NCI-H2196 treated with DMSO at 0.1 percent for 48 hours (cell line): ENCODE results near the gene EEF2KMT.

Experiments
- DNase-seq: peaks from one replicate; lab custom pipeline; 2025; ENCODE audit not compliant: unreplicated experiment; lab: John Stamatoyannopoulos, UW

EEF2KMT gene

DNA sequence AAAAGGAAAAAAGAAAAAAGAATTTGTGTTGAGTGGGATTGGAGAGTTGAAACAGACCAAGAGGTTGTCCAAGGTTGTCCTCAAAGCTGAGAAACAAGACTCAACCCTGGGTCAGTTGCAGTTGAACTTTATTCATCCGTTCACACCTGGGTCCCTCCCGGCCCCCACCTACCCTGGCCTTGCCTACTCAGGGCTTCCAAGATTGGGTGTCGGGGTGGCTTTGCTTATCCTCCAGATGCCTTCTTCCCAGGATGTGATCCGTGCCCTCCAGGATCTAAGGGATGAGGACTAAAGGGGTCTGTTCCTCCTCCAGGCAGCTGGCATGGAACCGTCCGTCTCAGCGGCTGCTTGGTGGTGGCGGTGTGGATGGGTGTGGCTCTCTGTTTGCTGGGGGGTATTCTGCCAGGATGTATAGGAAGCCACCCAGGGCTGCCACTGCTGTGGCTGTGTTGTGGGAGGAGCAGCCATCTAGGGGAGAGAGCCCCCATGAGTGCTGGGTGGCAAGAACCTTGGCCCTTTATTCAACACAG is 53.5 kb downstream of the EEF2KMT start:
- DNase-seq: no peak

DNA sequence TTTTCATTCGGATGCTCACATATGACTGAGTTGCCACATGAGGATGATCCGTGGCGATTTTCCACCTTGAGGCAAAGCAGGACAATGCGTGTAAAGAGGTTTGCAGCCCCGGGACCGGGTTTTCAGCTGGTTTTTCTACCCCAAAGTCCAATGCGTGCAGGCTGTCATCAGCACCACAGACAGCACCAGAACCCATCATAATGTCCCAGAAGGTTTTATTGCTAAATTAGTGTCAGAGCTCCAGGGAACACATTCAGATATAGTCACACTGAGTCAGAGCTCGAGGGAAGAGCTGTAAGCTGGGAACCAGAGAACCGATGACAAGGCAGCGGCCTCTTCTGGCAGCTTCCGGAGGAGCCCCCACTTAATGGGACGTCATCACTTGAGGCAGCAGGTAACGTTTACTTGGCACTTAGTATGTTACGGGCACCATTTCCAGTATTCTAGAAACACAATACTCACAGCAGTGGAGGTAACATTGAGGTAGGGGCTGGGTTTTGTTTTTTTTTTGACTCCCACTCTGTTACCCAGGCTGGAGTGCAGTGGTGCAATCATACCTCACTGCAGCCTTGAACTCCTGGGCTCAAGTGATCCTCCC is 54.9 kb downstream of the EEF2KMT start:
- no peak for DNase-seq

DNA sequence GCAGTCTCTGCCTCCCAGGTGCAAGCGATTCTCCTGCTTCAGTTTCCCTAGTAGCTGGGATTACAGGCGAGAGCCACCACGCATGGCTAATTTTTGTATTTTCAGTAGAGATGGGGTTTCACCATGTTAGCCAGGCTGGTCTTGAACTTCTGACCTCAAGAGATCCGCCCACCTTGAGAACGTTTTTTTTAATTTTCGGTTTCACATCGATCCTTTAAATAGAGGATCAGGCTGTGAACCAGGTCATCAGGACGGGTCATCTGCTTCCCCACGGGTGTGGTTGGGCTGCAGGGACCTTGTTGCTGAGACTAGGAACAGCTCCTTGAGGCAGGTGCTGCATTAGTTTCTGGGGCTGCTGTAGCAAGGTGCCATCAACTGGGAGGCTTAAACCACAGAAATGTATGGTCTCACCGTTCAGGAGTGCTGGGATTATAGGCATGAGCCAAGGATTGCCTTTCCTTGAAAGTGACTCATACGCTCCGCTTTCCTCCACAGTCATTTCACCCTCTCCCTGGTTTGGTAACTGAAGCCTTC is 55.9 kb downstream of the EEF2KMT start:
- DNase-seq: no peak

DNA sequence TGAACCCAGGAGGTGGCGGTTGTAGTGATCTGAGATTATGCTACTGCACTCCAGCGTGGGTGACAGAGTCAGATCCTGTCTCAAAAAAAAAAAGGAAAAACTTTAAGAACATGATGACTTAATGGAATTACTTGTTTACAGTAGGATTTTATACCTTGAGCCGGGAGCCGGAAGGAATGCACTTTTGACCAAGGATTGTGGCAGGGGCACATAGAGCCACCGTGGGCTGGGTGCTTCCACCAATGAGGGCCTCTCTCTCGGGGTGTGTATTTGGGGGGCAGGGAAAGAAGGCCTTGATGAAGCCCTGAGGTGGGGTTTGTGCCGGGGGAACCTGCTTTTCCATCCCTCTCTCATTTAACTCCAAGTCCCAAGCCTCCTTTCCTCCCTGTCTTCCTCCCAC is 57.1 kb downstream of the EEF2KMT start:
- no peak for DNase-seq

DNA sequence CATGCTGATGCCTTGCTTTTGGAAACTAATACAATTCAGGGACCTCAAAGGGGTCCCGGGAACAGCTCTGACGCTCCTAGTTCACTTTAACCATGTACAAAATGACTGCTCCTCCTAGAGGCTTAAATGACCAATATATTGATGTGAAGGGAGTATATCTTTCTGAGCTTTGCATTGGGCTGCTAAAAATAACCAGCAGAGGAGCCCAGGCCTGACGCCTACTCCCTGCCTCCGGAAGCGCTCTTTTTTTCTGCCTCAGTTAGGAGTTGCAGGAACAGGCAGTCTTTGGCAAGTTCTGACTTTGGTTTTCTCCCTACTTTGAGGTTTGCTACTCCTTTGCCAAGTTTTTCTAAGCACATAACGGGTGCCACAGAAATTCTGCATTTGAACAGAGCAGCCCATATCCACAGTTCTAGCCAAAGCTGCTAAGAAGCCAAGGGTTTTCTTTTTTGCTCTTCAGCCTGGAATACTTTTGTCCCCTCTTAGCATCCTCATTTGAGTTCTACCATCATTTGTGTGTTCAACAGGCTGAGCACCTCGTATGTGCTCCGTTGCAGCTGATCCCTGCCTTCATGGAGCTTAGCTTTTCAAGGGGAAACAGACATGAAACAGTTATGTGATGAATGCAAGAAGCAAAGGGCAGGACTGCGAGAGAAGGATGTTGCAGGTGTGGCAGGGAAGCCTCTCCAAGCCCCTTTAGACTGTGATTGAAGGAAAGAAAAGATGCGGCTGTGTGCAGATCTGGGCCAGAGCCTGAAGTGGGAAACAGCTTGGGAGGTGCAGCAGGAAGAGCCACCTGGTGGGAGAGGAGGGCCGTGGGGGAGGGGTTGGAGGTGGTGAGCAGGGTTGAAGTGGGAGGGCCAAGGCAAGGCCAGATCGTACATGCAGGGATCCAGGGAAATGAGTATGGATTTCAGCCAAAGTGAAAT is 61.1 kb downstream of the EEF2KMT start:
- DNase-seq: no peak

DNA sequence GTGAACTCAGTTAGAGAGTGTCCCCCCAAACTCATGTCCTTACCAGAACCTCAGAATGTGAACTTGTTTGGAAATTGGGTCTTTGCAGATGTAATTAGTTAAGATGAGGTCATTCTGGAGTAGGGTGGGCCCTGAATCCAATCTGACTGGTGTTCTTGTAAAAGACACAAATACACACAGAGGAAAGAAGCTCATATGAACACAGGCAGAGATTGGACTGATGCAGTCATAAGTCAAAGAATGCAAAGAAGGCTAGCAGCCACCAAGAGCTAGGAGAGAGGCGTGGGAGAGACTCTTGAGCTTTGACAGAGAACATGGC is 61.7 kb downstream of the EEF2KMT start:
- no peak for DNase-seq
